K562 (cell line): Measurements from ENCODE around the gene COL1A1. TPM values are rescaled to one million over a fixed set of nuclear protein-coding genes. Genes with fewer than 3 reads are reported as not detected.

Experiments used
- ADNP ChIP-seq: fragments of 200-800 bp; sonication (Bioruptor generic); IDR thresholded peaks from 2 replicates; pipeline ENCODE4 v1.6.1; 2016; ENCODE audit warnings: missing genetic modification characterization, missing compliant biosample characterization
- BCOR ChIP-seq: fragments of 450-650 bp; IDR thresholded peaks from 2 replicates; pipeline ENCODE4 v1.6.1; 2016
- CCNT2 ChIP-seq: IDR thresholded peaks from 2 replicates; pipeline ENCODE4 v1.6.1; 2011; ENCODE audit warnings: borderline replicate concordance, low read depth, mild to moderate bottlenecking, moderate library complexity, mixed read lengths, low read length; ENCODE audit not compliant: insufficient read length; ENCODE audit errors: extremely low read depth
- FOSL1 ChIP-seq: fragments of 200-800 bp; sonication (Bioruptor generic); conservative IDR thresholded peaks from 2 replicates; pipeline ENCODE4 v1.6.1; 2016; ENCODE audit warnings: missing genetic modification characterization, missing compliant biosample characterization
- GABPB1 ChIP-seq: sonication (generic); formaldehyde crosslinking; IDR thresholded peaks from 2 replicates; pipeline ENCODE4 v1.8.0; 2022; ENCODE audit warnings: mild to moderate bottlenecking, missing genetic modification reagents
- HCFC1 ChIP-seq: IDR thresholded peaks from 2 replicates; pipeline ENCODE4 v1.6.1; 2012; ENCODE audit warnings: low read depth, low read length, improper control_type of control experiment
- IFI16 ChIP-seq: fragments of 250-450 bp; sonication (Bioruptor Pico); IDR thresholded peaks from 2 replicates; pipeline ENCODE4 v2.1.2; 2022; ENCODE audit warnings: mild to moderate bottlenecking, inconsistent platforms
- MCM5 ChIP-seq: fragments of 450-650 bp; IDR thresholded peaks from 2 replicates; pipeline ENCODE4 v1.6.1; 2016; ENCODE audit warnings: low read depth
- NBN ChIP-seq: fragments of 450-650 bp; IDR thresholded peaks from 2 replicates; pipeline ENCODE4 v1.6.1; 2016; ENCODE audit warnings: low read depth, mild to moderate bottlenecking
- NFE2 ChIP-seq: IDR thresholded peaks from 2 replicates; pipeline ENCODE4 v1.6.1; 2014; ENCODE audit warnings: antibody characterized with exemption, low read depth
- NR1H2 ChIP-seq: sonication (generic); formaldehyde crosslinking; IDR thresholded peaks from 2 replicates; pipeline ENCODE4 v1.4.0; 2020; ENCODE audit warnings: mild to moderate bottlenecking, missing genetic modification reagents
- SMC3 ChIP-seq: conservative IDR thresholded peaks from 2 replicates; pipeline ENCODE4 v1.6.1; 2011; ENCODE audit warnings: low read depth, low read length, improper control_type of control experiment; ENCODE audit not compliant: insufficient read depth
- polyA plus RNA-seq, 8 experiments: library from polyadenylated mRNA; depleted of rRNA in 4 of 8; stranded (reverse) in 5 of 8; unstranded in 3 of 8; fragments of >200 nt; fragmentation: Nextera tagmentation in 2 of 8; fragmentation: Illumina TruSeq in 1 of 8; extraction: Ambion mirVana in 2 of 8; extraction: Trizol in 1 of 8; gene quantifications; 2 replicates each; pipeline versions ENCODE4 v1.2.1 to v1.2.3, GENCODE V29; 2011 to 2014; ENCODE audit warnings: inconsistent platforms in 1 of 8, missing spikeins in 1 of 8
- total RNA-seq, 7 experiments: library from RNA; depleted of rRNA in 6 of 7; stranded (reverse); fragments of >200 nt in 6 of 7; fragmentation: Illumina TruSeq in 2 of 7; extraction: Trizol in 2 of 7; gene quantifications; 2 replicates each; pipeline versions ENCODE4 v1.2.1 to v1.2.3, GENCODE V29; 2011 to 2021; ENCODE audit warnings: low replicate concordance in 1 of 7
- TF ChIP-seq, protein P1 (sequence below): fragments of 450-650 bp; formaldehyde crosslinking; IDR thresholded peaks from 2 replicates; pipeline ENCODE4 v1.4.0; 2020; ENCODE audit warnings: mild to moderate bottlenecking, moderate library complexity
- TF ChIP-seq, protein P2 (sequence below): fragments of 250-450 bp; sonication (Bioruptor Pico); IDR thresholded peaks from 2 replicates; pipeline ENCODE4 v1.9.0; 2021; ENCODE audit warnings: mild to moderate bottlenecking
- TF ChIP-seq, protein P3 (sequence below), 2 experiments: fragments of 450-650 bp; conservative IDR thresholded peaks; 2 replicates each; pipeline ENCODE4 v1.6.1; 2017; ENCODE audit warnings: mild to moderate bottlenecking in 2 of 2, moderate library complexity in 2 of 2

Gene COL1A1
- total and polyA plus RNA-seq, 9 of the 15 experiments (the other 6 are each of a cell fraction or from before 2014, with no cell fraction given): 0.04 to 3.4 (median 0.18) TPM

DNA sequence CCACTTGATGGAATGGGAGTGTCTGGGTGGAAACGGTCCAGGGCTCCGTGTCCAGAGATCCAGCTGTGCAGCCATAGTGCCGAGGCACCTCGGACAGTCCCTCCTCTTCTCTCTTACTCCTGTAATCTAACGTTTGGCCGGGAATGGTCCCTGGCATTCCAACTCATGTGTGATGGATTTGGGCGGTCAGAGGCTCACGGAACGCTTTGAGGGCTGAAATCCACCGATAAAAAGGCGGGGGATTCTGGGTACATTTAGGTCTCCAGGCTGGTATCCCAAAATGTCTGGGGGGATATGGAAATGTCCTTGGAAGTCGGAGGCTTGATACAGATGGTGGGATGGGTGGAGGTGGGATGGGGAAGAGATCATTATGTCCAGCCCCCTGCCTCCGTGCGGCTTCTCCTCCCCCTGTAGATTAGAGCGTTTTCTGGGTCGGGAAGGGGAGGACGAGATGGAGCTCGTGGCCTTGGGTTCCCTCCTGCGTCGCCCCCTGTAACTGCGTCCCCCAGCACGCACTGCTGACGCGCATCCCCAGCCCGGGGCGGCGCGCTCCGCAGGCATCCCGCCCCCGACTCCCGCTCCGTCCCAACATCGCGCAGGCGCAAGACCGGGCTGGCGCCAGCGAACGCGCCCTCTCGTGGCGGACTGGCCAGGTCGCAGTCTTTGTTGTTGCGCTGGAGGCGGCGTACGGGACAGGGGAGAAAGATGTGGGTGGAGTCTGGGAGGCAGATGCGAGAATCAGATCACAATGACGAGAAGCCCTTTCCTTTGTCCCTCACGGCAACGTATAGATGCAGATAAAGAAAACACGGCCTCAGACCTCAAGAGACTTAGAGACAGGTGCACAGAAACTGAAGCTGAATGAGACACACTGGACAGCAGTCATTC lies 40.2 kb downstream of the COL1A1 start (continued):
- TF ChIP-seq ADNP (no peak), BCOR (peak; percentile 45; the same call in 1 of the 2 replicates), HCFC1 (peak; percentile 32; the same call in 1 of the 2 replicates), IFI16 (CRISPR knock-in tag) (no peak), SMC3 (peak; percentile 91), NFE2 (no peak), CCNT2 (peak; percentile 43), FOSL1 (tag) (0 out of 2 replicates have a peak, but pooled peaks have one; percentile 13), NBN (no peak; the same call in 1 of the 2 replicates), GABPB1 (CRISPR knock-in tag) (peak; percentile 59; the same call in 1 of the 2 replicates), NR1H2 (CRISPR knock-in tag) (0 out of 2 replicates have a peak, but pooled peaks have one; percentile 20), MCM5 (no peak)
- TF ChIP-seq, protein P1, sequence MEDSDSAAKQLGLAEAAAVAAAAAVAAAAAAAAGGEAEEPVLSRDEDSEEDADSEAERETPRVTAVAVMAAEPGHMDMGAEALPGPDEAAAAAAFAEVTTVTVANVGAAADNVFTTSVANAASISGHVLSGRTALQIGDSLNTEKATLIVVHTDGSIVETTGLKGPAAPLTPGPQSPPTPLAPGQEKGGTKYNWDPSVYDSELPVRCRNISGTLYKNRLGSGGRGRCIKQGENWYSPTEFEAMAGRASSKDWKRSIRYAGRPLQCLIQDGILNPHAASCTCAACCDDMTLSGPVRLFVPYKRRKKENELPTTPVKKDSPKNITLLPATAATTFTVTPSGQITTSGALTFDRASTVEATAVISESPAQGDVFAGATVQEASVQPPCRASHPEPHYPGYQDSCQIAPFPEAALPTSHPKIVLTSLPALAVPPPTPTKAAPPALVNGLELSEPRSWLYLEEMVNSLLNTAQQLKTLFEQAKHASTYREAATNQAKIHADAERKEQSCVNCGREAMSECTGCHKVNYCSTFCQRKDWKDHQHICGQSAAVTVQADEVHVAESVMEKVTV (CRISPR knock-in tag): peak; percentile 59
- TF ChIP-seq, protein P2, sequence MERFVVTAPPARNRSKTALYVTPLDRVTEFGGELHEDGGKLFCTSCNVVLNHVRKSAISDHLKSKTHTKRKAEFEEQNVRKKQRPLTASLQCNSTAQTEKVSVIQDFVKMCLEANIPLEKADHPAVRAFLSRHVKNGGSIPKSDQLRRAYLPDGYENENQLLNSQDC: no peak
- TF ChIP-seq, protein P3, sequence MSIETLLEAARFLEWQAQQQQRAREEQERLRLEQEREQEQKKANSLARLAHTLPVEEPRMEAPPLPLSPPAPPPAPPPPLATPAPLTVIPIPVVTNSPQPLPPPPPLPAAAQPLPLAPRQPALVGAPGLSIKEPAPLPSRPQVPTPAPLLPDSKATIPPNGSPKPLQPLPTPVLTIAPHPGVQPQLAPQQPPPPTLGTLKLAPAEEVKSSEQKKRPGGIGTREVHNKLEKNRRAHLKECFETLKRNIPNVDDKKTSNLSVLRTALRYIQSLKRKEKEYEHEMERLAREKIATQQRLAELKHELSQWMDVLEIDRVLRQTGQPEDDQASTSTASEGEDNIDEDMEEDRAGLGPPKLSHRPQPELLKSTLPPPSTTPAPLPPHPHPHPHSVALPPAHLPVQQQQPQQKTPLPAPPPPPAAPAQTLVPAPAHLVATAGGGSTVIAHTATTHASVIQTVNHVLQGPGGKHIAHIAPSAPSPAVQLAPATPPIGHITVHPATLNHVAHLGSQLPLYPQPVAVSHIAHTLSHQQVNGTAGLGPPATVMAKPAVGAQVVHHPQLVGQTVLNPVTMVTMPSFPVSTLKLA (conservative IDR thresholded peaks at IDR 0.05): peak in 1 of 2 experiments; percentile 62; a peak in 1 of 4 replicates
- TF ChIP-seq, all 486 proteins: peak for 75
